SIG-M5 treated with dmso at 0.1 percent for 504 hours (cell line): ENCODE results near the gene HDGFL2.
"Not testable (repeated sequence)": the region's sequence is repeated elsewhere in the genome, so short reads cannot be mapped to it uniquely, and the experiment has no call there.

Source experiments
- DNase-seq: peaks from one replicate; lab custom pipeline; 2025; ENCODE audit not compliant: unreplicated experiment; lab: John Stamatoyannopoulos, UW

HDGFL2 gene

GRCh38 chr19:4511300-4512054, 39.4 kb downstream of the HDGFL2 start:
- DNase-seq = no peak

GRCh38 chr19:4512070-4512469, 40.0 kb downstream of the HDGFL2 start:
- DNase-seq = no peak

- DNase-seq = no peak
These were observed 41.2 kb downstream of the HDGFL2 start for GRCh38 chr19:4513248-4513647.

GRCh38 chr19:4515732-4516131, 43.6 kb downstream of the HDGFL2 start:
- no peak for DNase-seq

GRCh38 chr19:4516199-4516938, 44.3 kb downstream of the HDGFL2 start:
- DNase-seq = no peak

GRCh38 chr19:4516939-4517300, 44.8 kb downstream of the HDGFL2 start:
- DNase-seq = no peak

GRCh38 chr19:4517451-4518057, 45.5 kb downstream of the HDGFL2 start:
- DNase-seq = no peak

- no peak for DNase-seq
These were observed 46.5 kb downstream of the HDGFL2 start, which contains the start of gene PLIN4 for GRCh38 chr19:4518345-4519171. Gene PLIN4 (minus strand): TSS chr19:4518486. CDS start chr19:4518272, 214 bp downstream.

- no peak for DNase-seq
These were observed 47.0 kb downstream of the HDGFL2 start for GRCh38 chr19:4519172-4519496.

GRCh38 chr19:4519521-4520277, 47.6 kb downstream of the HDGFL2 start:
- DNase-seq = no peak

- no peak for DNase-seq
These were observed 49.2 kb downstream of the HDGFL2 start for GRCh38 chr19:4521170-4521887.

GRCh38 chr19:4521888-4522242, 49.8 kb downstream of the HDGFL2 start:
- DNase-seq = no peak

- no peak for DNase-seq
These were observed 50.4 kb downstream of the HDGFL2 start for GRCh38 chr19:4522291-4523002.

GRCh38 chr19:4523306-4524110, 51.4 kb downstream of the HDGFL2 start:
- no peak for DNase-seq

GRCh38 chr19:4524808-4525562, 52.9 kb downstream of the HDGFL2 start:
- DNase-seq = peak; percentile 12

GRCh38 chr19:4525563-4526002, 53.5 kb downstream of the HDGFL2 start:
- DNase-seq = no peak

- DNase-seq = not testable (repeated sequence)
These were observed 55.3 kb downstream of the HDGFL2 start for GRCh38 chr19:4527377-4527776.

GRCh38 chr19:4528843-4529242, 56.7 kb downstream of the HDGFL2 start:
- DNase-seq = no peak
